HG02885 (cell line): ENCODE data around the gene CBLL2.
"Not testable (repeated sequence)": the region's sequence is repeated elsewhere in the genome, so short reads cannot be mapped to it uniquely, and the experiment has no call there.

Source experiments
- ATAC-seq: cut with Tn5 transposase; IDR thresholded peaks from one replicate; pipeline ENCODE4 v1.9.1; 2021; ENCODE audit warnings: mild to moderate bottlenecking; ENCODE audit not compliant: unreplicated experiment, poor library complexity

The CBLL2 gene, protein sequence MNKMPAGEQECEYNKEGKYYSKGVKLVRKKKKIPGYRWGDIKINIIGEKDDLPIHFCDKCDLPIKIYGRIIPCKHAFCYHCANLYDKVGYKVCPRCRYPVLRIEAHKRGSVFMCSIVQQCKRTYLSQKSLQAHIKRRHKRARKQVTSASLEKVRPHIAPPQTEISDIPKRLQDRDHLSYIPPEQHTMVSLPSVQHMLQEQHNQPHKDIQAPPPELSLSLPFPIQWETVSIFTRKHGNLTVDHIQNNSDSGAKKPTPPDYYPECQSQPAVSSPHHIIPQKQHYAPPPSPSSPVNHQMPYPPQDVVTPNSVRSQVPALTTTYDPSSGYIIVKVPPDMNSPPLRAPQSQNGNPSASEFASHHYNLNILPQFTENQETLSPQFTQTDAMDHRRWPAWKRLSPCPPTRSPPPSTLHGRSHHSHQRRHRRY

DNA sequence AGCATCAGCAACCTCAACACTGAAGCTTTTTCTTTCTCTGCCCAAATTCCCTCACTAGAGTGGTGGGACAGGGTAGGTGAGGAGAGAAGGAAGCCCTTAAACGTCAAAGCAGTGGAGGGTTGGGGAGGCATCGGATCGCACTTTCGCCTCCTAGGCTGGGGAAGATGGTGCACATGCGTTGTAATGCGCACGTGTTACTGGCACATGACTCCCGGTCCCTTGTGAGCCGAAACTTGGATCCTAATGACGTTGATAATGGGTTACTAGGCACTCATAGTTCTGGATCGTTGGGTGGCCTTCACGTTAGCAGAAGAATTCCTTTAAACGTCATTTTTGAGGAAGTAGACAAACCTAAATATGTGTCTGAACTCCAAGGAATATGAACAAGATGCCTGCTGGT, at the start of gene CBLL2:
CBLL2 (plus strand) TSS at position 301 of the 400 bp plus-strand sequence; CDS start at position 380, 79 bp downstream.
- no peak for ATAC-seq

DNA sequence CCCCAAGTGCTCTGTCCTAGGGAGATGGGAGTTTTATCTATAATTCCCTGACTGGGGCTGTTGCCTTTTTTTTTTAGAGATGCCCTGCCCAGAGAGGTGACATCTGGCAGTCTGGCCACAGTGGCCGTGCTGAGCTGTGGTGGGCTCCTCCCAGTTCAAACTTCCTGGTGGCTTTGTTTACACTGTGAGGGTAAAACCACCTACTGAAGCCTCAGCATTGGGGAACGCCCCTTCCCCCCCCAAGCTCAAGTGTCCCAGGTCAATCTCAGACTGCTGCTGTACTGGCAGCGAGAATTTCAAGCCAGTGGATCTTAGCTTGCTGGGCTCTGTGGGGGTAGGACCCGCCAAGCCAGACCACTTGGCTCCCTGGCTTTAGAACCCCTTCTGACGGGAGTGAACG, 38.3 kb upstream of the CBLL2 start:
- no peak for ATAC-seq

DNA sequence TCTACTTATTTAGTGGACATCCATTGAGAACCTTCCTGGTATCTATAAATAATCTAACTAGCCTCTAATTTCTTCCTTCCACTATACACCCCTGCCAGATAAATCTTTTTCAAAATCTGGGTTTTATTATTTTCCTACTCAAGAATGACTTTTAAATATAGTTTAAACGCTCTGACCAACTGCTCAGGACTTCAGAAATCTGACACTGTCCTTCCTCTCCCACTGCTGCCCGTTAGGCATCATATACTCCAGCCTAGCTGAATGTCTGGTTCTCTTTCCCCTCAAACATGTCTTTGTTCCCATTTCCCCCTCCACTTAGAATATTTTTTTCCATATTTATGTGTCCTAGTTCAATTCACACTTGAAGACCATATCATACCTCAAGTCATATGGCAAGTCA, 35.2 kb upstream of the CBLL2 start:
- ATAC-seq = no peak

DNA sequence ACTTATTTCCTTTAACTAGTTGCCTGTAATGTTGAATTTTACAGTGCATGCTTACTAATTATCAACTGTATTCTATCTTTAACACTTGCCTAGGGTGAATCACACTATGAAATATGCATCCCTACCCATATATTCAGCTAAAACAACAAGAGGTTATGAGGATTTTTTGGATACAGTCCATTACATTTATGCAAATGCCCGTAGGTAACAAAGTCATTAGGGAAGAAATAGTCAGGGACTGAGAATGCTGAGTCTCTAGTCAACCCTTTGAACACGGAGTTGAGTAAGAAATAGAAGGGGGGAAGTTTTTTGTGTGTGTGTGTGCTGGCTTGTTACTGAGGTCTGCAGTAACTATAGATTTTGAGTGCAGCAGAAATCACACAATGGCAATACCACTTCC, 26.1 kb upstream of the CBLL2 start:
- no peak for ATAC-seq

DNA sequence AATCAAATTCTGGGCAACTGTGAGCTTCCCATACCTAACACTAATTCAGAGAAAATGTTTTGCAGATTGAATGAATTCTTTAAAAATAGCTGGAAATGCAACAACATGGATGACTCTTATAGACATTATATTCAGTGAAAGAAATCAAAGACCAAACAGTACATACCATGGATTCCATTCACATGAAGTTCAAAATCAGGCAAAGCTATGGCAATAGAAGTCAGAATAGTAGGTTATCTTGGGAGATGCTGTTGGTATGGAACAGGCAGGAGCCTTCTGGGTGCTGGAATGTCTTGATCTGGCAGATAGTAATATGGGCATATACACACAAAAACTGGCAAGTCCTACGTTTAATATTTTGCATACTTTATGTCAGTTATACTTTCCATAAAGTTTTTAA, 25.5 kb upstream of the CBLL2 start:
- no peak for ATAC-seq

DNA sequence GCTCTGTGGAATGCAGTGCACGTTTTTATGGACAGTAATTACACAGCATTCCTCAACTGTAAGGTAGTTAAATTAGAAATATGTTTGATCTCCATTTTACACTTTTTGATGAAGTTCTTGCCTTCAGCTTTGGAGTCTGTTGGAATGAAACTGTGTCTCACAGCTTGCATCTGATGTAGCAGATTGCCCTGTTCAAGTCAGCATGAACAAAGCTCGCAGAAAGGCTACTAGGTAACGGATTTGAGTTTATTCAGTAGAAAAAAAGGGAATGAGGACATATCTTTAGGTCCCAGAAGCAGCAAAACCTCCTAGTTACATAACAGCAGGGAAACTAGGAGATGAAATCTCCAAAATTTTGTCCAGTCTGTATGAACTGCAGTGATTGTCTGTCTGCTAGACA, 24.3 kb upstream of the CBLL2 start:
- ATAC-seq = no peak

DNA sequence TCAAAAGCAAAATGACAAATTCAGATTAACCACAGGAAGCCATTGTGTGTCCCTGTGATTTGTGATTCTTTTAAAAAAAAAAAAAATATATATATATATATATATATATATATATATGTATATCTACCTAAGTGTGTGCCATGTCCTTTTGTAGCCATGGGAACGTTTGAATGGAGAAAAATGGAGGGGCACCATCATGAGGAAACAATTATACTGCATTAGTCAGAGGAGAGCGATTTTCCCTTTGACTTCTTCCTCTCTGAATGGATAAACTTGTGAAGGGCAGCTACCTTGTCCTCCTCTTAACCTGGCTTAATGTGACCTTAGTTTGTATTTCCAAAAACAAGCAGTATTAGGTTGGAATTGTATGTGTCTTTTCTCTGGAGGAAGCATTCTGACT, 23.3 kb upstream of the CBLL2 start:
- no peak for ATAC-seq

DNA sequence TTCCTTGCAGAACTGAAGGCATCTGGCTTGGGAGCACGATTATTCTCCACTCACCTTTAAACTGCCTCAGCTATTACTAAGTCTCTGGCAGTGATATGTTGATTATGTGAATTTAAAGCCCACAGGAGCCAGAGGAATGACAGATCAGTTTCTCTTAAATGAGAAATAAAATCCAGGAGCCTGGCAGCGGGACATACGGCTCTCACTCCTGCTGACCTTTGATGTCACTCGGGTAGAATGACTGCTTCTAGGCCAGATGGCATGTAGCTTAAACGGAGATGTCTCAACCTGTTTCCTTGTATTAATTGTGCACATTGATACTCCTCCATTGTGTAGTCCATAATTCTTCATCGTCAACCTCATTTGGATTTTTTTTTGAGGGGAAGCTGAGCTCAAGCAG, 4.0 kb upstream of the CBLL2 start:
- no peak for ATAC-seq

DNA sequence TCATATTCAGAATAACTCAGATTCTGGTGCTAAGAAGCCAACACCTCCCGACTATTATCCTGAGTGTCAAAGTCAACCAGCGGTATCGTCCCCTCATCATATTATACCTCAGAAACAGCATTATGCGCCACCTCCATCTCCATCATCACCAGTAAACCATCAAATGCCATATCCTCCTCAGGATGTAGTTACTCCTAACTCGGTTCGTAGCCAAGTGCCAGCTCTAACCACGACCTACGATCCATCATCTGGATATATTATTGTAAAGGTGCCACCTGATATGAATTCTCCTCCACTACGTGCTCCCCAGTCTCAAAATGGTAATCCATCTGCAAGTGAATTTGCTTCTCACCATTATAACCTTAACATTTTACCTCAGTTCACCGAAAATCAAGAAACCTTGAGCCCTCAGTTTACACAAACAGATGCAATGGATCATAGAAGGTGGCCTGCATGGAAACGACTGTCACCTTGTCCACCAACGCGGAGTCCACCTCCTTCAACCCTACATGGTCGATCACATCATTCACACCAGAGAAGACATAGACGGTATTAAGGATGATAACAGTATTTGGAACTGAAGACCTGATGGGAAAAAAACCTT, 1.1 kb downstream of the CBLL2 start:
- no peak for ATAC-seq

DNA sequence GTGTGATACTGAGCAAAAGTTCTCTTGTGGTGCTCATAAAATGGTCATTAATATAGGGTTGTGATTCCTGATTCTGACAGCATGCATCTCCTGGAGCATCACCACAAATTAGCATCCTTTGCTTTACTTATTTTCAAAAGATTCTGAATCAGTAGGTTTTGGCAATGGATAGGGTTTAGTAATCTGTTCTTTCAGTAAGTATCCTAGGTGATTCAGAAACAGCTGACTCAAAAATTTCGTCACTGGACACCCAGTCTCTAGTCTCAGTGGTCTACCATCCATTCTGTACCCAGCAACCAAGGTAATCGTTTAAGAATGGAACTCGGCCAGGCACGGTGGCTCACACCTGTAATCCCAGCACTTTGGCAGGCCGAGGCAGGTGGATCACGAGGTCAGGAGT, 4.1 kb downstream of the CBLL2 start:
- ATAC-seq = no peak

DNA sequence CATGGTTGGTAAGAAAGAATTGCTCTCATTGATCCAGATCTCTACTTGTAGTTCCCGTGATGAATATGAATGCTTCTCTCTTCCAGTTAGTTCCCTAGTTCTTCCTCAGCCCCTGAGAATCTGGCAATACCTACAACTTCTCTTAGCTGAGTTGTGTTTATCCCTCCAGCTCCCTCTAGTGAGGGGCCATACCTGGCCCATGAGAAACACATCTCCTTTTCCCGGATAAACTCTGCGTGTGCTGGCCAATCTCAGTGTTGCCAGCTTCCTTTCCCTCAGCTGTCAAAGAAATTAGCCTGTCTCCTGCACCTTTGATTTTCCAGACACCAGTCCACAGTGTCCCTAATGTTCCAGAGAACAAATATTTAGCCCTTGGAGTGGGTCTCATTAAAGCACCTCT, 5.7 kb downstream of the CBLL2 start:
- no peak for ATAC-seq

DNA sequence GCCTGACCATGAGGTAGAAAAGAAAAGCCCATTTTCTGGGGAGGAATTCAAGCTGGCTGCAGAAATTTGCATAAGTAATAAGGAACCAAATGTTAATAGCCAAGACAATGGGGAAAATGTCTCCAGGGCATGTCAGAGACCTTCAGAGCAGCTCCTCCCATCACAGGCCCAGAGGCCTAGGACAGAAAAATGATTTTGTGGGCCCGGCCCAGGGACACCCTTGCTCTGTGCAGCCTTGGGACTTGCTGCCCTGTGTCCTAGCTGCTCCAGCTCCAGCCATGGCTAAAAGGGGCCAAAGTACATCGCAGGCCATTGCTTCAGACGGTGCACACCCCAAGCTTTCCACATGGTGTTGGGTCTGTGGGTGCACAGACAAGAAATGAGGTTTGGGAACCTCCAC, 16.5 kb downstream of the CBLL2 start:
- not testable (repeated sequence) for ATAC-seq

DNA sequence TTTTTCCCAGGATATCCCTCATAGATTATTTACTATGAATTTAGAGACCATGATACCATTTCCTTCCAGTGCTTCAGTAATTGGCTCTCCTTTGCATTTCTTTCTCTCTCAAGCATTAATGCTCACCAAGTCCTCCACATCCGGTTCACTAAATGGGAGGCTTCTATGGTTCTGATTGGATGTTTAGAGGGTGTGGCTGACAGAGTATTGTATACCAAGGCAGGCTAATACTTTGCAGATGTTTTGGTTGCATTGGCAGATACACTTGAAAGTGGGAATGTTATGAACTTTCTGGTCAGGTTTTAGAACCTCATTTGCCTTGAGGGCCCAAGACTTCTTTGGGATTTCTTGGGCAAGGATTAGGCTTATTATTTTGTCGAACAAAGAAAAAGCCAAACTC, 24.2 kb downstream of the CBLL2 start:
- ATAC-seq = no peak

DNA sequence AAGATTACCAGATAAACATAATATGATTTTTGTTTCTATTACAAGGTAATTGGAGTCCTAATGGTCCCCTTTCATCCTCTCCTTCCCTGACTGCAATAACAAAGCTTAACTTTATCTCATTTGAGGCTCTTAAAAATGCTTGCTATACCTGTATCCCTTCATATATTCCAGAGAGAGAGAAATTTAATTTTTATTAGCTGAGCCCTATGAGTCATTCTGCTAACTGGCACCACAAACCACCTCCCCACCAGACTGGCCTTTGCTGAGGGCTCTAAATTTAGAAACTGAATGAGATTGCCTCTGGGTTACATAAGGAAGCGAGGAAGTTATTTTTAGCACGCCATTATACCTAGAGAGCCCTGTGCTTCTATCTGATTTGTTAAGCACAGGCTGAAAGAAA, 27.4 kb downstream of the CBLL2 start:
- ATAC-seq = peak; percentile 89

DNA sequence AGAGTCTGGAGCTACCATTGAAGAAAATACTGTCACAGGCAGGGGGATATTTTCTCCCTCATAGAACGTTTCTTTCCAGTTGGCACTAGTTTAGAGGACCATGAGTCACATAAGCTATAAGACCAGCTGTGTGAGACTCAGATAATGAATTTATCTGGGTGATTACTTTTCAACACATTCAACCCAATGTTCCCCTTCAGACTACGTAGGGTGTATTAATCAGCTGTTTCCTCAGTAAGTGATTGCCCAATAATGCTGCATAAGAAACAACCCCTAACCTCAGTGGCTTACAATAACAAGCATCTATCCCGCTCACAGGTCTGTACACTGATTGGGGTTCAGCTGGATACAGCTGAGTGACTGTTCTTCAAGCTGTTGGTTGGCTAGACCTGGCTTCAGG, 38.1 kb downstream of the CBLL2 start:
- ATAC-seq = no peak

DNA sequence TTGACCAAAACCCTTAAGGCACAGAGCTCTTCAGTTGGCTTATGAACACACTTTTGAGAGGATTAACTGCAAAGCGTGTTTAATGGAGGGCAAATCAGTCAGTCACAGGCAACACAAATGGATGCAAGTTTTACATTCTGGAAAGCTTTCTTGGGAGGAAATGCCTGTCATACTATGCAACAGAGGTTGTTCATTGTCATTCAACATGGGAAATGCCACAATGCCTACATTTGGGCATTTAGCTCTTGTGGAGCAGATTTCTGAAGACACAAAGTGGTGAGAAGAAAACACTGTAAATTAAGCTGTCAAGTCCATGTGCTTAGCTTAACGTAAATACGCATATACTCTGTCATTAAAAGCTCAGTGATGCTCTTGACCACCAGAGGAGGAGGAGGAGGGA, 41.1 kb downstream of the CBLL2 start:
- ATAC-seq = no peak

DNA sequence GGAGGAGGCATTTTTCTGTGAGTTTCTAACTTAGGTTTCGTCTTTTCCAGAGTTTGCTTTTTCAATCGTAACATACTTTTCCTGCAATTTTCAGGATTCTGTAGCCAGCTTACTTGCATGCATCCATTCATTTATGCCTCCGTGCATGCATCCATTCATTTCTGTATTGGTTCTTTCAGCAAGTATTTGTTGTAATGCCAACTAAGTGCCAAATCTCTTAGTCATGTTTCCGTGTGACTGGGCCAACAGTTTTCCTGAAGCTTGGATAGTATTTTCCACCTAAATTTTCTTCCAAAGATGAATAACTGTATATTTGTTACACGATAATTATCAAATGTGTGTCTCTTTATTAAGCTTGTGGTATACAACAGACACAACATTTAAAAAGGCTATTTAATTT, 41.5 kb downstream of the CBLL2 start:
- no peak for ATAC-seq

DNA sequence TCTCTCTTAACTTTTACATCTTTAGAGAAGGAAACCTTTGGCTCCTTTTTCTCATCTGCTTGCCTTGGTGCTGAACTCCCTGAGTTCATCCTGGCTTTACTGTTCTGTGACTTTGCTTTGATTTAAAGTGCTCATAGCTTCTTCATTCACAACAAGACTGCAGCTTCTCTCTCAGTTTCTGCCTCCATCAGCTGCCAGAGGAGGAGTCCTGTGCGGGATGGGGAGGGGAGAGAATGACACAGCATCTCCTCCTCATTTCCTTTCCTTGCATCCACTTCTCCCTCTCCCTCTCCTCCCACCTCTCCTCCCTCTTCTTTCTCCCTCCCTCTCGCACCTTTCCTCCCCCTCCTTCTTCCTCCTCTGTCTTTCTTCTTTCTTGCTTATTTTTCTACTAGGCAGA, 42.0 kb downstream of the CBLL2 start:
- ATAC-seq = no peak

DNA sequence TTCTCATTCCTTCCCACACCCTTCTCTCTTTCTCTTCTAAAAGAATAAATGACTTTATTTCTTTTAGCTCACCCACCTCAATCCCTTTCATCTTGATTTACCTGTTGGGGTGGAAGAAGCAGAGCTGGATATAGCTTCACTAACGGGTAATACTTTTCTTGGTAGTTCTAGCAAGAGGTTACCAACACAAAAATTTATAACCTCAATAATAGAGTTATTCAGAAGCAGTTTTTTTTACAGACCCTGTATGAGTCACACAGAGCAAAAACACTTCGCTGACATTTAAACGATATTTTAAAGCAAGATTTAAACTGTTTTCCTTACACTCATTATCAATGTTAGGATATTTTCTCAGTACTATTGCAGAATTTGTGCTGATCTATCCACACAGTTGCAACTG, 42.4 kb downstream of the CBLL2 start:
- ATAC-seq = no peak

DNA sequence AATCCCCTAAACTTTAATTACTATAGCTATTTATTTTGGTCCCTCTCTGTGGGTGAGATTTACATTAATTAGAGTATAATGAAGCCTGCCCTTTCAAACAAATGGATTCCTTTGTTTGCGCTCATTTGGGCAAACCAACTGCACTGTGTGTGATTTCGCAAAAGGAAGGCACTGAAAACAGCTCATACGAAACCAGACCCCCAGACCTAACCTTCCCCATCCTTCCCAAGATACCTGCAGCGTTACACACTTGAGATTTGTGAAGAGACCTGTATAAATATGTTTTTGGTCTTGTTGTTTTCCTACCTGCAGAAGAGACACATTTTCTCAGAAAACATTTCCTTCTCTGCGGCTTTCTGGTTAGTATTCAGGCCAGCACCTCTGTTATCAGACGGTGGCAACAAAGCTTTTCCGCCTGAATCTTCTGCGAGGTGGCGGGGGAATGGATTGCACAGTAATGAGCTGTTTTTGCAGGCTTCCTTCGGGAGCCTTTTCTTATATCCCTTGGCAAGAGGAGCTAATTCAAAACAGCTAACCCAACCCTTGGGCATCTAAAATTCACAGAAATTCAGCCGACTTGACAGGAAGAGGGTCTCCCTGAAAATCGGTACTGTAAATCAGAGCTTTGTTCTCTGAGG, 47.6 kb downstream of the CBLL2 start:
- ATAC-seq = no peak

DNA sequence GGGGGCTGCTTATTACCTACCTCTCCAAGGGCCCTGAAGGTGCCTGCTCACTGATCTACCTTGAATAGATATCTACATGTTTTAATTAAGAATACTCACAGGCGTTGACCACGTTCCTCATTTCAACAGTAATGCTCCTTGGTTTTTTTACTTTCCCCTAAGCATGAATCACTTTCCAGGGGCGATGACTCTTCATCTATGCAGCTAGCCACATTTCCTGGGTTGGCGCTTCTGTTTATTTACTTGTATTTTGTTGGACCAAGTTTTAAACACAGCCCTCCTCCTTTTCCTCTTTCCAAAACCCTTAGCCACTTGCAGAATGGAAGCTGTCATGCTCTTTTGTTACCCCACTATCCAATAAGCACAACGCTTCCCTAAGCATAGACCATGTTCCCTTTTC, 50.8 kb downstream of the CBLL2 start:
- no peak for ATAC-seq
